Neural progenitor cell (in vitro differentiated cells): ENCODE measurements around the gene TTYH3.

Source experiments
- EZH2 ChIP-seq: fragments of 200-600 bp; sonication (generic); IDR thresholded peaks from 2 replicates; pipeline ENCODE4 v1.6.1; 2017; ENCODE audit warnings: antibody characterized with exemption, mild to moderate bottlenecking, moderate library complexity
- TF ChIP-seq, protein P1 (sequence below): fragments of 200-600 bp; sonication (generic); IDR thresholded peaks from 2 replicates; pipeline ENCODE4 v1.5.1; 2017; ENCODE audit warnings: antibody characterized with exemption, mild to moderate bottlenecking

DNA sequence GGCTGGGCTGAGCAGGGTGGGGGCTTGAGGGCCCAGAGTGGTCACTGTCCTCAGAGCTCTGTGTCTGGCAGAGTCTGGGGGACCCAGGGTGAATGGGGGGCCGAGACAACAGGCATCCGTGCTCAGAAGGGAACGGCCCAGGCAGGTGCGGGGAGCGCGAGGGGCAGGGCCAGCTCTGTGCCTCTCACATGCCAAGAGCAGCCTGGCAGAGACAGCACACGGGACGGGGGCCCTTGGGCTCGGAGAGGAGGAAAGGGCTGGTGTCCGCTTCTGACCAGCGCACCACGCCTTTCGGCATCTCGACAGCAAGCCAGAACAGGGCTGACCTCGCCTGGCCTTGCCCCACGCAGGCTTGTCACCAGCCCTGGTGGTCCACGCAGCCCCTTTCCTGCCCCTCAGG lies 69.6 kb downstream of the TTYH3 start:
- TF ChIP-seq, protein P1, sequence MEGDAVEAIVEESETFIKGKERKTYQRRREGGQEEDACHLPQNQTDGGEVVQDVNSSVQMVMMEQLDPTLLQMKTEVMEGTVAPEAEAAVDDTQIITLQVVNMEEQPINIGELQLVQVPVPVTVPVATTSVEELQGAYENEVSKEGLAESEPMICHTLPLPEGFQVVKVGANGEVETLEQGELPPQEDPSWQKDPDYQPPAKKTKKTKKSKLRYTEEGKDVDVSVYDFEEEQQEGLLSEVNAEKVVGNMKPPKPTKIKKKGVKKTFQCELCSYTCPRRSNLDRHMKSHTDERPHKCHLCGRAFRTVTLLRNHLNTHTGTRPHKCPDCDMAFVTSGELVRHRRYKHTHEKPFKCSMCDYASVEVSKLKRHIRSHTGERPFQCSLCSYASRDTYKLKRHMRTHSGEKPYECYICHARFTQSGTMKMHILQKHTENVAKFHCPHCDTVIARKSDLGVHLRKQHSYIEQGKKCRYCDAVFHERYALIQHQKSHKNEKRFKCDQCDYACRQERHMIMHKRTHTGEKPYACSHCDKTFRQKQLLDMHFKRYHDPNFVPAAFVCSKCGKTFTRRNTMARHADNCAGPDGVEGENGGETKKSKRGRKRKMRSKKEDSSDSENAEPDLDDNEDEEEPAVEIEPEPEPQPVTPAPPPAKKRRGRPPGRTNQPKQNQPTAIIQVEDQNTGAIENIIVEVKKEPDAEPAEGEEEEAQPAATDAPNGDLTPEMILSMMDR, result no peak
- TF ChIP-seq EZH2, result no peak
